ENCODE measurements around the gene AFAP1. TPM values are rescaled to one million over a fixed set of nuclear protein-coding genes. Genes with fewer than 3 reads are reported as not detected.

The AFAP1 gene
- total and polyA plus RNA-seq, 2 donors (not counting 1 experiment from before 2014, with no cell fraction given): 0.03 to 0.44 TPM

GRCh38 chr4:7943211-7943610 lies 3.5 kb upstream of the AFAP1 start:
- no peak overlapping the region for H3K4me2 ChIP-seq (replicated peaks; ENCODE audit: low read depth, low read length, poor library complexity, severe bottlenecking)
- Mint-ChIP-seq H3K4me3 (no peak overlapping the region), H3K9me3 (ENCODE audit: insufficient read depth) (no peaks in the 10 kb centered on the region), H3K4me1 (peaks cover 4% of the 10 kb centered on the region), H3K27me3 (peaks cover 32% of the 10 kb centered on the region), H3K27ac (no peak overlapping the region)
- H4K20me1 ChIP-seq (ENCODE audit: control insufficient read depth, insufficient read depth, low read length, poor library complexity, severe bottlenecking): no peaks in the 10 kb centered on the region
- peaks cover 0 to 12% (median 6%) of the 10 kb centered on the region in 4 experiments for H3K27me3 ChIP-seq (replicated peaks in 1 of 4; ENCODE audit: control extremely low read depth in 1 of 4, control insufficient read depth in 3 of 4, insufficient read depth in 4 of 4, low read length in 3 of 4)
- H3K4me1 ChIP-seq (ENCODE audit: control insufficient read depth in 2 of 2, insufficient read depth in 2 of 2, low read length in 2 of 2): peaks cover 9 to 13% of the 10 kb centered on the region in 2 donors
- intact Hi-C loops (cut with micrococcal nuclease): no loop called here
- H3K9ac ChIP-seq (ENCODE audit: low read length): no peak overlapping the region
- no peak for ATAC-seq (ENCODE audit: low read depth)
- ChIA-PET CTCF (no interaction called here), POLR2A (interaction anchor here (0.7 kb wide), 1 partner anchor 147 kb away, joined by 3 read pairs; no protein-coding TSS in a partner anchor)
- no peak overlapping the region for H3K27ac ChIP-seq (ENCODE audit: low read length in 2 of 2)
- 85% methylated on average over 4 of the region's 8 CpGs for WGBS (ENCODE audit: insufficient coverage)
- H3K9me3 ChIP-seq (ENCODE audit: control extremely low read depth in 1 of 3, control insufficient read depth in 2 of 3, insufficient read depth in 1 of 3, low read length in 2 of 3): peaks cover 0 to 15% (median 3%) of the 10 kb centered on the region in 3 donors
- no peak overlapping the region for H3K4me3 ChIP-seq (ENCODE audit: control extremely low read depth in 1 of 5, extremely low read depth in 1 of 5, insufficient read depth in 1 of 5, low read depth in 2 of 5, low read length in 4 of 5)
- no peak for DNase-seq
- TF ChIP-seq EZH2 (IDR thresholded peaks at IDR 0.05; ENCODE audit: borderline replicate concordance, insufficient read depth, low read depth, low read length, poor library complexity, severe bottlenecking) (no peak), CTCF (IDR thresholded peaks at IDR 0.05) (no peak)
- no peak overlapping the region for H2AFZ ChIP-seq (ENCODE audit: insufficient read depth, low read depth, low read length, poor library complexity, severe bottlenecking)
- no peaks in the 10 kb centered on the region for H3K36me3 ChIP-seq (replicated peaks in 1 of 2; ENCODE audit: control extremely low read depth in 1 of 2, control insufficient read depth in 1 of 2, extremely low read depth in 1 of 2, insufficient read depth in 2 of 2, low read length in 1 of 2)
- no peaks in the 10 kb centered on the region for H3K79me2 ChIP-seq (ENCODE audit: control insufficient read depth, insufficient read depth, low read length)

- DNase-seq: no peak
- intact Hi-C loops (cut with micrococcal nuclease): no loop called here
- Mint-ChIP-seq H3K27ac (no peak overlapping the region), H3K9me3 (ENCODE audit: insufficient read depth) (no peaks in the 10 kb centered on the region), H3K4me1 (peaks cover 8% of the 10 kb centered on the region), H3K4me3 (no peak overlapping the region), H3K27me3 (peaks cover 40% of the 10 kb centered on the region)
- Histone ChIP-seq H3K4me3 (ENCODE audit: control extremely low read depth in 1 of 5, extremely low read depth in 1 of 5, insufficient read depth in 1 of 5, low read depth in 2 of 5, low read length in 4 of 5) (no peak overlapping the region), H3K4me2 (replicated peaks; ENCODE audit: low read depth, low read length, poor library complexity, severe bottlenecking) (no peak overlapping the region), H2AFZ (ENCODE audit: insufficient read depth, low read depth, low read length, poor library complexity, severe bottlenecking) (no peak overlapping the region), H3K27me3 (replicated peaks in 1 of 4; ENCODE audit: control extremely low read depth in 1 of 4, control insufficient read depth in 3 of 4, insufficient read depth in 4 of 4, low read length in 3 of 4) (peaks cover 0 to 22% (median 12%) of the 10 kb centered on the region in 4 experiments), H3K9ac (ENCODE audit: low read length) (no peak overlapping the region), H4K20me1 (ENCODE audit: control insufficient read depth, insufficient read depth, low read length, poor library complexity, severe bottlenecking) (no peaks in the 10 kb centered on the region), H3K79me2 (ENCODE audit: control insufficient read depth, insufficient read depth, low read length) (no peaks in the 10 kb centered on the region), H3K27ac (ENCODE audit: low read length in 2 of 2) (no peak overlapping the region), H3K36me3 (replicated peaks in 1 of 2; ENCODE audit: control extremely low read depth in 1 of 2, control insufficient read depth in 1 of 2, extremely low read depth in 1 of 2, insufficient read depth in 2 of 2, low read length in 1 of 2) (no peaks in the 10 kb centered on the region), H3K9me3 (ENCODE audit: control extremely low read depth in 1 of 3, control insufficient read depth in 2 of 3, insufficient read depth in 1 of 3, low read length in 2 of 3) (peaks cover 0 to 15% (median 3%) of the 10 kb centered on the region in 3 donors), H3K4me1 (ENCODE audit: control insufficient read depth in 2 of 2, insufficient read depth in 2 of 2, low read length in 2 of 2) (peaks cover 10 to 17% of the 10 kb centered on the region in 2 donors)
- no peak for ATAC-seq (ENCODE audit: low read depth)
- CTCF ChIA-PET: no interaction called here
- WGBS (ENCODE audit: insufficient coverage): 82% methylated on average over 4 of the region's 4 CpGs
- POLR2A ChIA-PET: no interaction called here
- no peak for TF ChIP-seq CTCF (IDR thresholded peaks at IDR 0.05)
- TF ChIP-seq EZH2 (IDR thresholded peaks at IDR 0.05; ENCODE audit: borderline replicate concordance, insufficient read depth, low read depth, low read length, poor library complexity, severe bottlenecking): no peak
These were observed 2.4 kb upstream of the AFAP1 start for GRCh38 chr4:7941965-7942496.

All from B cell (primary cell).